Suprapubic skin (tissue), 4 donors: ENCODE measurements around the gene ZNHIT2.

Experiments
- POLR2A ChIP-seq, 2 donors: fragments of 450-650 bp; IDR thresholded peaks; one replicate each; pipeline ENCODE4 v1.6.1; 2017; ENCODE audit warnings: antibody characterized with exemption in 2 of 2, mild to moderate bottlenecking in 2 of 2, moderate library complexity in 2 of 2
- POLR2AphosphoS5 ChIP-seq, 3 donors: sonication (generic); formaldehyde crosslinking; IDR thresholded peaks; one replicate each; pipeline ENCODE4 v1.6.1; 2017; ENCODE audit warnings: antibody characterized with exemption in 3 of 3
- TF ChIP-seq, protein P1 (sequence below), 2 donors: fragments of 200-600 bp in 1 of 2; fragments of 450-650 bp in 1 of 2; sonication (generic) in 1 of 2; IDR thresholded peaks; one replicate each; pipeline ENCODE4 v1.5.1; 2016 to 2019; ENCODE audit warnings: antibody characterized with exemption in 2 of 2, mild to moderate bottlenecking in 1 of 2, moderate library complexity in 1 of 2

DNA sequence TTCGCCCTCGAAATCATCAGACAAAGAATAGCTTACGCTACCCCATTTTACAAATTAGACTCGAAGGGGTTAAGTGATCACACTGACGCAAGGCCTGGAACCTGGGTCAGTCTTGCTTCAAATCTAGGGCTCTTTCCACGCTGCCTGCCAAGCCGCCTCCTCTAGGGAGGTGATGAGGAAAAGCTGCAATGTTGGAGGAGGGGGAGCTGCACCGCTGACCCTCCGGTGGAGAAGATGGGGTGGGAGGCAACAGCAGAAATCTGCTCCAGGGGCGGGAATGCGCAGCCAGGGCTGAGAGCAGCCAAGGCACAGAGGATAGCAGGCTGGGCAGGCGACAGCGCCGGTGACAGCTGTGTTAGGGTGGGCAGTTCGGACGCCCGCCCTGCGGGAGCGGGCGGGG lies 16.2 kb upstream of the ZNHIT2 start:
- TF ChIP-seq, protein P1, sequence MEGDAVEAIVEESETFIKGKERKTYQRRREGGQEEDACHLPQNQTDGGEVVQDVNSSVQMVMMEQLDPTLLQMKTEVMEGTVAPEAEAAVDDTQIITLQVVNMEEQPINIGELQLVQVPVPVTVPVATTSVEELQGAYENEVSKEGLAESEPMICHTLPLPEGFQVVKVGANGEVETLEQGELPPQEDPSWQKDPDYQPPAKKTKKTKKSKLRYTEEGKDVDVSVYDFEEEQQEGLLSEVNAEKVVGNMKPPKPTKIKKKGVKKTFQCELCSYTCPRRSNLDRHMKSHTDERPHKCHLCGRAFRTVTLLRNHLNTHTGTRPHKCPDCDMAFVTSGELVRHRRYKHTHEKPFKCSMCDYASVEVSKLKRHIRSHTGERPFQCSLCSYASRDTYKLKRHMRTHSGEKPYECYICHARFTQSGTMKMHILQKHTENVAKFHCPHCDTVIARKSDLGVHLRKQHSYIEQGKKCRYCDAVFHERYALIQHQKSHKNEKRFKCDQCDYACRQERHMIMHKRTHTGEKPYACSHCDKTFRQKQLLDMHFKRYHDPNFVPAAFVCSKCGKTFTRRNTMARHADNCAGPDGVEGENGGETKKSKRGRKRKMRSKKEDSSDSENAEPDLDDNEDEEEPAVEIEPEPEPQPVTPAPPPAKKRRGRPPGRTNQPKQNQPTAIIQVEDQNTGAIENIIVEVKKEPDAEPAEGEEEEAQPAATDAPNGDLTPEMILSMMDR (IDR thresholded peaks at IDR 0.05), result no peak
- TF ChIP-seq POLR2A (IDR thresholded peaks at IDR 0.05), result no peak
- no peak for TF ChIP-seq POLR2AphosphoS5 (IDR thresholded peaks at IDR 0.05)
